Measurements from ENCODE around the gene TMEM131L.
A peak's percentile ranks its signal among the peaks of the same experiment; 100 is the strongest.
"Not testable (repeated sequence)": the region's sequence is repeated elsewhere in the genome, so short reads cannot be mapped to it uniquely, and the experiment has no call there.

TMEM131L gene

GRCh38 chr4:153466081-153466948, at the start of gene TMEM131L:
Gene TMEM131L (plus strand): TSS chr4:153466360. CDS start chr4:153466398, 38 bp downstream.
- DNase-seq: peak; percentile 80

- not testable (repeated sequence) for DNase-seq
Measured at GRCh38 chr4:153416456-153416855, 49.7 kb upstream of the TMEM131L start.

- no peak for DNase-seq
Measured at GRCh38 chr4:153418121-153418520, 48.0 kb upstream of the TMEM131L start.

GRCh38 chr4:153418558-153418957, 47.6 kb upstream of the TMEM131L start:
- no peak for DNase-seq

GRCh38 chr4:153419029-153419428, 47.1 kb upstream of the TMEM131L start:
- DNase-seq: no peak

GRCh38 chr4:153419673-153420278, 46.4 kb upstream of the TMEM131L start:
- no peak for DNase-seq

- DNase-seq: no peak
Measured at GRCh38 chr4:153420361-153420760, 45.8 kb upstream of the TMEM131L start.

- DNase-seq: no peak
Measured at GRCh38 chr4:153421941-153422340, 44.2 kb upstream of the TMEM131L start.

GRCh38 chr4:153426207-153426885, 39.8 kb upstream of the TMEM131L start:
- peak; percentile 23 for DNase-seq

GRCh38 chr4:153427363-153428071, 38.6 kb upstream of the TMEM131L start:
- no peak for DNase-seq

GRCh38 chr4:153428941-153429475, 37.2 kb upstream of the TMEM131L start:
- peak; percentile 43 for DNase-seq

- DNase-seq: peak; percentile 71
Measured at GRCh38 chr4:153432965-153433753, 33.0 kb upstream of the TMEM131L start.

- no peak for DNase-seq
Measured at GRCh38 chr4:153433754-153434105, 32.4 kb upstream of the TMEM131L start.

GRCh38 chr4:153434190-153434589, 32.0 kb upstream of the TMEM131L start:
- no peak for DNase-seq

GRCh38 chr4:153438916-153439756, 27.0 kb upstream of the TMEM131L start:
- DNase-seq: peak; percentile 61

- no peak for DNase-seq
Measured at GRCh38 chr4:153439831-153440230, 26.3 kb upstream of the TMEM131L start.

GRCh38 chr4:153440475-153440874, 25.7 kb upstream of the TMEM131L start:
- no peak for DNase-seq

GRCh38 chr4:153447175-153447905, 18.8 kb upstream of the TMEM131L start:
- no peak for DNase-seq

GRCh38 chr4:153448003-153448731, 18.0 kb upstream of the TMEM131L start:
- no peak for DNase-seq

All from CD4-positive, alpha-beta T cell treated with Interleukin-17A for 4 hours (primary cell).